HepG2 (cell line): ENCODE measurements around the gene PLOD2. TPM values are rescaled to one million over a fixed set of nuclear protein-coding genes. Genes with fewer than 3 reads are reported as not detected.
A peak's percentile ranks its signal among the peaks of the same experiment; 100 is the strongest.

Experiments used
- ASH2L ChIP-seq: fragments of 300-600, 200-600 bp; sonication (generic); IDR thresholded peaks from 2 replicates; pipeline ENCODE4 v1.7.0; 2017; ENCODE audit warnings: low read depth, mild to moderate bottlenecking, moderate library complexity, mixed read lengths, low read length; ENCODE audit not compliant: insufficient read length
- GATAD1 ChIP-seq: IDR thresholded peaks from 2 replicates; pipeline ENCODE4 v1.6.1; 2016; ENCODE audit warnings: missing genetic modification reagents, missing compliant biosample characterization
- IRX3 ChIP-seq: sonication (generic); formaldehyde crosslinking; IDR thresholded peaks from 2 replicates; pipeline ENCODE4 v1.8.1; 2023; ENCODE audit warnings: mild to moderate bottlenecking, low read depth, missing genetic modification reagents, borderline replicate concordance
- MED1 ChIP-seq: sonication (generic); formaldehyde crosslinking; IDR thresholded peaks from 2 replicates; pipeline ENCODE4 v1.4.0; 2020; ENCODE audit warnings: missing genetic modification reagents
- MYC ChIP-seq: sonication (generic); formaldehyde crosslinking; IDR thresholded peaks from 2 replicates; pipeline ENCODE4 v1.9.0; 2021; ENCODE audit warnings: missing genetic modification reagents, borderline replicate concordance
- POLR2AphosphoS2 ChIP-seq: IDR thresholded peaks from 2 replicates; pipeline ENCODE4 v1.6.1; 2011; ENCODE audit warnings: low read depth, low read length, improper control_type of control experiment
- POLR2AphosphoS5 ChIP-seq: IDR thresholded peaks from 2 replicates; pipeline ENCODE4 v1.6.1; 2012; ENCODE audit warnings: low read depth, low read length
- POLR2G ChIP-seq: fragments of 200-400 bp; formaldehyde crosslinking; IDR thresholded peaks from 2 replicates; pipeline ENCODE4 v1.6.1; 2018; ENCODE audit warnings: mild to moderate bottlenecking, low read depth, low read length, moderate library complexity
- RBFOX2 ChIP-seq: fragments of 200-400 bp; formaldehyde crosslinking; IDR thresholded peaks from 2 replicates; pipeline ENCODE4 v1.6.1; 2017; ENCODE audit warnings: low read depth, mild to moderate bottlenecking, low read length
- SKI ChIP-seq: fragments of 450-650 bp; IDR thresholded peaks from one replicate; pipeline ENCODE4 v1.6.1; 2018; ENCODE audit warnings: mild to moderate bottlenecking; ENCODE audit not compliant: partially characterized antibody
- SKIL ChIP-seq: sonication (generic); formaldehyde crosslinking; IDR thresholded peaks from 2 replicates; pipeline ENCODE4 v1.8.0; 2022; ENCODE audit warnings: missing genetic modification reagents, mild to moderate bottlenecking, moderate library complexity, borderline replicate concordance
- TEAD3 ChIP-seq: optimal IDR thresholded peaks from 2 replicates; pipeline ENCODE3; 2016; ENCODE audit warnings: borderline replicate concordance
- TEF ChIP-seq: sonication (generic); formaldehyde crosslinking; IDR thresholded peaks from 2 replicates; pipeline ENCODE4 v1.5.0; 2020; ENCODE audit warnings: missing genetic modification reagents
- ZKSCAN8 ChIP-seq: IDR thresholded peaks from 2 replicates; pipeline ENCODE4 v1.6.1; 2016; ENCODE audit warnings: borderline replicate concordance, missing genetic modification reagents, missing compliant biosample characterization
- ZNF138 ChIP-seq: sonication (generic); formaldehyde crosslinking; IDR thresholded peaks from 2 replicates; pipeline ENCODE4 v1.5.0; 2020; ENCODE audit warnings: mild to moderate bottlenecking, low read depth, missing genetic modification reagents
- ZNF232 ChIP-seq: sonication (generic); formaldehyde crosslinking; IDR thresholded peaks from 2 replicates; pipeline ENCODE4 v1.4.0; 2020; ENCODE audit warnings: missing genetic modification reagents, borderline replicate concordance
- ZNF337 ChIP-seq: sonication (generic); formaldehyde crosslinking; IDR thresholded peaks from 2 replicates; pipeline ENCODE4 v1.5.1; 2020; ENCODE audit warnings: missing genetic modification reagents, low read depth, mild to moderate bottlenecking, borderline replicate concordance
- ZNF7 ChIP-seq: IDR thresholded peaks from 2 replicates; pipeline ENCODE4 v1.6.1; 2016; ENCODE audit warnings: missing biosample characterization, missing genetic modification reagents
- ZNF792 ChIP-seq: IDR thresholded peaks from 2 replicates; pipeline ENCODE4 v1.6.1; 2016
- polyA plus RNA-seq, 8 experiments: library from polyadenylated mRNA; depleted of rRNA in 3 of 8; stranded (reverse) in 7 of 8; unstranded in 1 of 8; fragments of >200 nt; fragmentation: Illumina TruSeq in 4 of 8; extraction: Trizol in 4 of 8; gene quantifications; 2 replicates each; pipeline versions ENCODE4 v1.2.1 to v1.2.3, GENCODE V29; 2011 to 2016; ENCODE audit warnings: low read depth in 4 of 8, missing spikeins in 1 of 8, mixed read lengths in 1 of 8; ENCODE audit not compliant: insufficient read depth in 1 of 8
- total RNA-seq, 5 experiments: library from RNA; depleted of rRNA; stranded (reverse); fragments of >200 nt; fragmentation: Illumina TruSeq; extraction: Trizol; gene quantifications; 2 replicates each; pipeline ENCODE4 v1.2.3, GENCODE V29; 2016; ENCODE audit warnings: low read depth in 1 of 5
- TF ChIP-seq, protein P1 (sequence below): sonication (generic); formaldehyde crosslinking; IDR thresholded peaks from 2 replicates; pipeline ENCODE4 v1.4.0; 2020; ENCODE audit warnings: missing genetic modification reagents, borderline replicate concordance
- TF ChIP-seq, protein P2 (sequence below): IDR thresholded peaks from 2 replicates; pipeline ENCODE4 v1.6.1; 2016

PLOD2 gene
- total and polyA plus RNA-seq, 2 of the 13 experiments (the other 11 are each of a cell fraction or from before 2014, with no cell fraction given), result 107 to 161 TPM

DNA sequence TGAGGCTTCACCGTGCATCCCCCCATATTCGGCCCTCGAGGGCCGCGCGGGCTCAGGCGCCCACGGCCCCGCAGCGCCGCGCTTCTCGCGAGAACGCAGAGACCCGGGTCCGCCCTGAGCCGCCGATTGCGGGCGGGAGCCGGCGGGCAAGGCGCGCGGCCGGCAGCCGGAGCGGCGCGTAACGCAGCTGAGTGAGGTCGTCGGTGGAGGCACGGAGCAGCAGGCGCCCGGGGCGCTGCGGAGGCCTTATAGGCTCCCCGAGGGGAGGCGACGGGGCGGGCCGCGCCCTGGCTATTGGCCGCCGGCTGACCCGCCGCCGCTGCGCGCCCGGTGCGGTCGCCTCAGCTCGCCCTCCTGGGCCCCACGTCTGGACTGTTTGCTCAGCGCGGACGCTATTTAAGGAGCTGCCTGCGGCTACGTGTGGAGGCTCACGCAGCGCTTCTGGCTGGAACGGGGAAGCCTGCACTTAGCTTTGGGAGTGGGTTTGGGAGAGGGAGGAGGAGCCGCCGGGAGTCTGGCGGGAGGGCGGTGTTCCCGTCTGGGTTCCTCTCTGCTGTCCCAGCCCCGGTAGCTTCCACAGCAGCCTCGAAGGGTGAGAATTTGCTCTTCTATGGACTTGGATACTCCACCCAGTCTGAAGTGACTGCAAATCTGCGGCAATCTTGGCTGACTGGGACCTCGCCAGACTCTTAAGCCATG lies at the start of gene PLOD2 (continued):
- TF ChIP-seq, protein P1, sequence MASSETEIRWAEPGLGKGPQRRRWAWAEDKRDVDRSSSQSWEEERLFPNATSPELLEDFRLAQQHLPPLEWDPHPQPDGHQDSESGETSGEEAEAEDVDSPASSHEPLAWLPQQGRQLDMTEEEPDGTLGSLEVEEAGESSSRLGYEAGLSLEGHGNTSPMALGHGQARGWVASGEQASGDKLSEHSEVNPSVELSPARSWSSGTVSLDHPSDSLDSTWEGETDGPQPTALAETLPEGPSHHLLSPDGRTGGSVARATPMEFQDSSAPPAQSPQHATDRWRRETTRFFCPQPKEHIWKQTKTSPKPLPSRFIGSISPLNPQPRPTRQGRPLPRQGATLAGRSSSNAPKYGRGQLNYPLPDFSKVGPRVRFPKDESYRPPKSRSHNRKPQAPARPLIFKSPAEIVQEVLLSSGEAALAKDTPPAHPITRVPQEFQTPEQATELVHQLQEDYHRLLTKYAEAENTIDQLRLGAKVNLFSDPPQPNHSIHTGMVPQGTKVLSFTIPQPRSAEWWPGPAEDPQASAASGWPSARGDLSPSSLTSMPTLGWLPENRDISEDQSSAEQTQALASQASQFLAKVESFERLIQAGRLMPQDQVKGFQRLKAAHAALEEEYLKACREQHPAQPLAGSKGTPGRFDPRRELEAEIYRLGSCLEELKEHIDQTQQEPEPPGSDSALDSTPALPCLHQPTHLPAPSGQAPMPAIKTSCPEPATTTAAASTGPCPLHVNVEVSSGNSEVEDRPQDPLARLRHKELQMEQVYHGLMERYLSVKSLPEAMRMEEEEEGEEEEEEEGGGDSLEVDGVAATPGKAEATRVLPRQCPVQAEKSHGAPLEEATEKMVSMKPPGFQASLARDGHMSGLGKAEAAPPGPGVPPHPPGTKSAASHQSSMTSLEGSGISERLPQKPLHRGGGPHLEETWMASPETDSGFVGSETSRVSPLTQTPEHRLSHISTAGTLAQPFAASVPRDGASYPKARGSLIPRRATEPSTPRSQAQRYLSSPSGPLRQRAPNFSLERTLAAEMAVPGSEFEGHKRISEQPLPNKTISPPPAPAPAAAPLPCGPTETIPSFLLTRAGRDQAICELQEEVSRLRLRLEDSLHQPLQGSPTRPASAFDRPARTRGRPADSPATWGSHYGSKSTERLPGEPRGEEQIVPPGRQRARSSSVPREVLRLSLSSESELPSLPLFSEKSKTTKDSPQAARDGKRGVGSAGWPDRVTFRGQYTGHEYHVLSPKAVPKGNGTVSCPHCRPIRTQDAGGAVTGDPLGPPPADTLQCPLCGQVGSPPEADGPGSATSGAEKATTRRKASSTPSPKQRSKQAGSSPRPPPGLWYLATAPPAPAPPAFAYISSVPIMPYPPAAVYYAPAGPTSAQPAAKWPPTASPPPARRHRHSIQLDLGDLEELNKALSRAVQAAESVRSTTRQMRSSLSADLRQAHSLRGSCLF (CRISPR knock-in tag), result 0 out of 2 replicates have a peak, but pooled peaks have one; percentile 34
- no peak; the same call in 1 of the 2 replicates for TF ChIP-seq ZKSCAN8 (CRISPR knock-in tag)
- TF ChIP-seq POLR2AphosphoS2, result no peak
- peak; percentile 97 for TF ChIP-seq POLR2G
- peak; percentile 93 for TF ChIP-seq SKIL (CRISPR knock-in tag)
- TF ChIP-seq ZNF232 (CRISPR knock-in tag), result peak; percentile 66; the same call in 1 of the 2 replicates
- TF ChIP-seq RBFOX2, result peak; percentile 99
- TF ChIP-seq ASH2L, result peak; percentile 39
- no peak for TF ChIP-seq ZNF7 (CRISPR knock-in tag)
- TF ChIP-seq MYC, result peak; percentile 60; the same call in 1 of the 2 replicates
- TF ChIP-seq GATAD1 (CRISPR knock-in tag), result no peak
- peak; percentile 97 for TF ChIP-seq MED1
- peak; percentile 91; the same call in 1 of the 2 replicates for TF ChIP-seq IRX3 (CRISPR knock-in tag)
- peak; percentile 81; the same call in 1 of the 2 replicates for TF ChIP-seq ZNF337 (CRISPR knock-in tag)
- peak; percentile 89; the same call in 1 of the 2 replicates for TF ChIP-seq ZNF792 (CRISPR knock-in tag)
- TF ChIP-seq ZNF138 (CRISPR knock-in tag), result peak; percentile 88; the same call in 1 of the 2 replicates
- TF ChIP-seq, protein P2, sequence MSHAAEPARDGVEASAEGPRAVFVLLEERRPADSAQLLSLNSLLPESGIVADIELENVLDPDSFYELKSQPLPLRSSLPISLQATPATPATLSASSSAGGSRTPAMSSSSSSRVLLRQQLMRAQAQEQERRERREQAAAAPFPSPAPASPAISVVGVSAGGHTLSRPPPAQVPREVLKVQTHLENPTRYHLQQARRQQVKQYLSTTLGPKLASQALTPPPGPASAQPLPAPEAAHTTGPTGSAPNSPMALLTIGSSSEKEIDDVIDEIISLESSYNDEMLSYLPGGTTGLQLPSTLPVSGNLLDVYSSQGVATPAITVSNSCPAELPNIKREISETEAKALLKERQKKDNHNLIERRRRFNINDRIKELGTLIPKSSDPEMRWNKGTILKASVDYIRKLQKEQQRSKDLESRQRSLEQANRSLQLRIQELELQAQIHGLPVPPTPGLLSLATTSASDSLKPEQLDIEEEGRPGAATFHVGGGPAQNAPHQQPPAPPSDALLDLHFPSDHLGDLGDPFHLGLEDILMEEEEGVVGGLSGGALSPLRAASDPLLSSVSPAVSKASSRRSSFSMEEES (CRISPR knock-in tag), result no peak
- peak; percentile 95 for TF ChIP-seq POLR2AphosphoS5
- TF ChIP-seq SKI, result peak; percentile 96
- peak; percentile 87 for TF ChIP-seq TEAD3
- TF ChIP-seq TEF, result peak; percentile 72; the same call in 1 of the 2 replicates
